PC-9 (cell line): ENCODE measurements around the gene PLA2G1B. TPM values are rescaled to one million over a fixed set of nuclear protein-coding genes. Genes with fewer than 3 reads are reported as not detected.
A peak's percentile ranks its signal among the peaks of the same experiment; 100 is the strongest.

Experiments used
- BruUV-seq: library from RNA; stranded (reverse); fragments of 400-500 nt; replicated peaks from 2 replicates; lab custom pipeline; 2021; lab: Mats Ljungman, UMichigan
- CTCF ChIA-PET: fragments of 300-600 bp; sonication (Branson Sonifier 250); formaldehyde crosslinking; loops from one replicate; lab custom pipeline; 2022; ENCODE audit warnings: antibody characterized with exemption; lab: Charles Lee
- POLR2A ChIA-PET: fragments of 300-600 bp; sonication (Branson Sonifier 250); formaldehyde crosslinking; loops from one replicate; lab custom pipeline; 2022; ENCODE audit warnings: antibody characterized with exemption; ENCODE audit not compliant: unreplicated experiment; lab: Charles Lee
- DNase-seq, 2 experiments: peaks; one replicate each; pipeline versions ENCODE4 v3.0.0 to v3.0.0-alpha.2; 2015 to 2022; ENCODE audit warnings: mixed read lengths in 1 of 2
- H2AFZ ChIP-seq: fragments of 200-600 bp; sonication (generic); 2 replicates; pipeline ENCODE4 v1.8.1; 2017; ENCODE audit warnings: antibody characterized with exemption
- H3F3A ChIP-seq: fragments of 200-600 bp; sonication (generic); 2 replicates; pipeline ENCODE4 v1.8.1; 2017; ENCODE audit warnings: antibody characterized with exemption, mild to moderate bottlenecking, low read depth; ENCODE audit not compliant: insufficient read depth
- H3K27ac ChIP-seq: fragments of 200-600 bp; sonication (generic); 2 replicates; pipeline ENCODE4 v1.6.1; 2016; ENCODE audit warnings: mixed run types
- H3K27me3 ChIP-seq: fragments of 200-600 bp; sonication (generic); 2 replicates; pipeline ENCODE4 v1.6.1; 2016; ENCODE audit warnings: low read depth, mixed run types; ENCODE audit not compliant: insufficient read depth
- H3K36me3 ChIP-seq: fragments of 200-600 bp; sonication (generic); 2 replicates; pipeline ENCODE4 v1.6.1; 2016; ENCODE audit warnings: low read depth, mixed run types
- H3K4me1 ChIP-seq: fragments of 200-600 bp; sonication (generic); replicated peaks from 2 replicates; pipeline ENCODE4 v1.6.1; 2016; ENCODE audit warnings: mixed run types; ENCODE audit not compliant: insufficient read depth
- H3K4me2 ChIP-seq: fragments of 200-600 bp; sonication (generic); 2 replicates; pipeline ENCODE4 v1.6.1; 2017; ENCODE audit warnings: mixed run types
- H3K4me3 ChIP-seq: fragments of 200-600 bp; sonication (generic); 2 replicates; pipeline ENCODE4 v1.6.1; 2016; ENCODE audit warnings: mixed run types
- H3K79me2 ChIP-seq: fragments of 200-600 bp; sonication (generic); 2 replicates; pipeline ENCODE4 v1.6.1; 2017; ENCODE audit warnings: low read depth, mixed run types
- H3K9me2 ChIP-seq: fragments of 200-600 bp; sonication (generic); 2 replicates; pipeline ENCODE4 v1.8.1; 2017; ENCODE audit warnings: mild to moderate bottlenecking; ENCODE audit not compliant: insufficient read depth
- H3K9me3 ChIP-seq: fragments of 200-600 bp; sonication (generic); 2 replicates; pipeline ENCODE4 v1.8.1; 2016; ENCODE audit warnings: low read depth; ENCODE audit not compliant: insufficient read depth
- H4K20me1 ChIP-seq: fragments of 200-600 bp; sonication (generic); 2 replicates; pipeline ENCODE4 v1.8.1; 2017; ENCODE audit not compliant: insufficient read depth
- EZH2 ChIP-seq: fragments of 200-600 bp; sonication (generic); IDR thresholded peaks from 2 replicates; pipeline ENCODE4 v1.8.0; 2017; ENCODE audit warnings: antibody characterized with exemption, low read depth
- intact Hi-C: fragments of 100-400 bp; cut with micrococcal nuclease; formaldehyde crosslinking; loops from one replicate; pipeline ENCODE4 v1.10.0; 2022; ENCODE audit not compliant: unreplicated experiment
- total RNA-seq: library from RNA; stranded (reverse); gene quantifications from 2 replicates; pipeline ENCODE4 v1.2.3, GENCODE V29; 2021
- TF ChIP-seq, protein P1 (sequence below): fragments of 200-600 bp; sonication (generic); conservative IDR thresholded peaks from 2 replicates; pipeline ENCODE4 v1.6.1; 2017; ENCODE audit warnings: mixed run types, antibody characterized with exemption, mild to moderate bottlenecking, moderate library complexity

PLA2G1B gene
- total RNA-seq, 1 experiment from 2014 or later, result not detected

DNA sequence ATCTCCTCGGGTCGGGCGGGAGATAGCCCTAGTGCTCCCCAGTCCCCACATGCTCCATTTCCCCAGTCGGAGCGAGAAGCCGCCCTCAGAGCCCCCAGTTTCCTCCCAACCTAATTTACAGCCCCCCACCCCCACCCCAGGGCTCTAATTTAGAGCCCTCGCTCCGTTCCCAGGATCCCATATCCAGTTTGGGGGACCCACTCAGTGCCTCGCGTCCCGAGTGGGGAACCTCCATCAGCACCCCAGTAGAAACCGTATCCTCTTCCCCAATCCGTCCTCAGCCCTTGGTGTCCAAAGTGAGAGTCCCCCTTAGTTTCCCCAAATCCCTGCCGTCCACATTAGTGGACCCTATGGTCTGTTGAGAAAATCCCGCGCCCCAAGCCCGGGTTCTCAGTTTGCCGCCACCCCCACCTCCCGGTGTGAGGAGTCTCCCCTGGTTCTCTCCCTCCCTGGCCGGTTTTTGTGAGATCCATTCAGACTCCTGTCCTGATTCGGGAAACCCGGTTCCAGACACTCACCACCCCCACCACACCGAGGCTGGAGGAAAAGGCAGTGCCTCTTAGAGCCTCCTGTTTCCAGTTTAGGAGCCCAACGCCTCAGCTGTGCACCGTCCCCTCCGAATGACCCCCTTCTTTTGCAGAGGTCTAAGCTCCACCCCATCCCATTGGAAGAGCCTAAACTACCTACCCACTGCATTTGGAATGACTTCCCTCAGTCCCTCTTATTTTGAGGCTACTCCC lies 42.2 kb upstream of the PLA2G1B start:
- Histone ChIP-seq H3K4me1 (no peaks in the 10 kb centered on the region), H2AFZ (no peak overlapping the region), H3K9me3 (no peaks in the 10 kb centered on the region), H4K20me1 (no peaks in the 10 kb centered on the region), H3K36me3 (no peaks in the 10 kb centered on the region), H3K27ac (no peak overlapping the region), H3K4me2 (peak overlapping the region; percentile 40; the same call in 1 of the 2 replicates), H3K27me3 (peaks cover 43% of the 10 kb centered on the region), H3K4me3 (no peak overlapping the region; the same call in 1 of the 2 replicates), H3K9me2 (no peaks in the 10 kb centered on the region), H3F3A (no peaks in the 10 kb centered on the region), H3K79me2 (no peaks in the 10 kb centered on the region)
- POLR2A ChIA-PET, result no interaction called here
- CTCF ChIA-PET, result no interaction called here
- no TSS peak for BruUV-seq
- intact Hi-C loops, result no loop called here
- DNase-seq, result no peak
- TF ChIP-seq, protein P1, sequence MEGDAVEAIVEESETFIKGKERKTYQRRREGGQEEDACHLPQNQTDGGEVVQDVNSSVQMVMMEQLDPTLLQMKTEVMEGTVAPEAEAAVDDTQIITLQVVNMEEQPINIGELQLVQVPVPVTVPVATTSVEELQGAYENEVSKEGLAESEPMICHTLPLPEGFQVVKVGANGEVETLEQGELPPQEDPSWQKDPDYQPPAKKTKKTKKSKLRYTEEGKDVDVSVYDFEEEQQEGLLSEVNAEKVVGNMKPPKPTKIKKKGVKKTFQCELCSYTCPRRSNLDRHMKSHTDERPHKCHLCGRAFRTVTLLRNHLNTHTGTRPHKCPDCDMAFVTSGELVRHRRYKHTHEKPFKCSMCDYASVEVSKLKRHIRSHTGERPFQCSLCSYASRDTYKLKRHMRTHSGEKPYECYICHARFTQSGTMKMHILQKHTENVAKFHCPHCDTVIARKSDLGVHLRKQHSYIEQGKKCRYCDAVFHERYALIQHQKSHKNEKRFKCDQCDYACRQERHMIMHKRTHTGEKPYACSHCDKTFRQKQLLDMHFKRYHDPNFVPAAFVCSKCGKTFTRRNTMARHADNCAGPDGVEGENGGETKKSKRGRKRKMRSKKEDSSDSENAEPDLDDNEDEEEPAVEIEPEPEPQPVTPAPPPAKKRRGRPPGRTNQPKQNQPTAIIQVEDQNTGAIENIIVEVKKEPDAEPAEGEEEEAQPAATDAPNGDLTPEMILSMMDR, result no peak
- TF ChIP-seq EZH2, result peak; percentile 97

DNA sequence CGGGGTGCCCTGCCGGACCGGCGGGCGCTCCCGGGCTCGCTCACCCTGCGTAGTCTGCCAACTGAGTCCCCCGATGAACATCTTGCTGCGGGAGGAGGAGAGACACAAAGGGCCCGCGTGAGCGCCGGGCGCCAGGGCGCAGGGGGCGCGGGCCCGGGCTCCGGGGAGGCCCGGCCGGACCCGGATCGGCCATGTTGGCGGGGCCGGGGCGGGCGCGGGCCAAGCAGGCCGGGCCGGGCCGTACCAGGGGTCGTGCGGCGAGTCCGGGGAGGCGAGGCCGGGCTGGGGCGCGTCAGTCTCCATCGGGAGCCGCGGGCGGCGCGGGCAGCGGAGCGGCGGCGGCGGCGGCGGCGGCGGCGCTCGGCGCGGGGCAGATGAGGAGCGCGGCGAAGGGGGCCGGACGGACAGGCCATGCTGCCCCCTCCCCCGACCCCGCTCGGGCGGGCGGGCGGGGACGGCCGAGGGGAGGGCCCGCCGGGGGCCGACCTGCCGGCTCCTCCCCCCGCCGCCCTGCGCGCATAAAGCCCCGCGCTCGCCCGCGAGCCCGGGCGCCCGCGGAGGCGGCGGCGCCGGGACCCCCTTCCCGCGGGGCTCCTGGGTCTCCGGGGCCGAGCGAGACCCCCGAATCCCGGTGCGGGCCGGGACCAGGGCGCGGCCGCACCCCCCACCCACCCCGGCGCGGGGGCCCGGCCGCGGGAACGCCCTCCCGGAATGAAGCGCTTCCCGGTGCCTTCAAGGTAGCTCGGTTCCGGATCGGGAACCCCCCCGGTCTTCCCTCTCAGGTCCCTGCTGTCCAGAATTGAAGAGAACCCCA lies 41.4 kb upstream of the PLA2G1B start, which contains the start of gene MSI1:
TSS of gene MSI1 (minus strand) at position 376 of the 814 bp plus-strand sequence. CDS start at position 303, 73 bp downstream.
- ChIA-PET POLR2A (no interaction called here), CTCF (interaction anchor here (0.6 kb wide), 1 partner anchor 10 kb away, joined by 5 read pairs; no protein-coding TSS in a partner anchor)
- Histone ChIP-seq H3K4me2 (peak within 1 kb of the TSS; percentile 40; the same call in 1 of the 2 replicates), H3K79me2 (no peaks in the 10 kb centered on the region), H3K4me3 (no peak within 1 kb of the TSS; the same call in 1 of the 2 replicates), H3K9me3 (no peaks in the 10 kb centered on the region), H3F3A (no peaks in the 10 kb centered on the region), H3K27me3 (peaks cover 43% of the 10 kb centered on the region), H4K20me1 (no peaks in the 10 kb centered on the region), H3K36me3 (no peaks in the 10 kb centered on the region), H3K9me2 (no peaks in the 10 kb centered on the region), H2AFZ (no peak within 1 kb of the TSS), H3K27ac (no peak within 1 kb of the TSS), H3K4me1 (no peaks in the 10 kb centered on the region)
- intact Hi-C loops, result no loop called here
- peak in 1 of 2 experiments; percentile 9 for DNase-seq
- TF ChIP-seq EZH2, result no peak
- TF ChIP-seq, protein P1, result no peak
- no TSS peak for BruUV-seq

- DNase-seq, result no peak
- BruUV-seq, result no TSS peak
- H3K36me3 ChIP-seq, result no peaks in the 10 kb centered on the region
- no peak overlapping the region for H3K27ac ChIP-seq
- no peak overlapping the region for H3K4me2 ChIP-seq
- no peaks in the 10 kb centered on the region for H3K79me2 ChIP-seq
- H3K27me3 ChIP-seq, result peaks cover 43% of the 10 kb centered on the region
- ChIA-PET POLR2A (no interaction called here), CTCF (interaction anchor here (0.6 kb wide), 1 partner anchor 9 kb away, joined by 5 read pairs; no protein-coding TSS in a partner anchor)
- no peaks in the 10 kb centered on the region for H4K20me1 ChIP-seq
- H3K4me1 ChIP-seq, result no peaks in the 10 kb centered on the region
- no peaks in the 10 kb centered on the region for H3F3A ChIP-seq
- TF ChIP-seq EZH2, result no peak
- TF ChIP-seq, protein P1, result no peak
- no peaks in the 10 kb centered on the region for H3K9me2 ChIP-seq
- H3K9me3 ChIP-seq, result no peaks in the 10 kb centered on the region
- no peak overlapping the region for H3K4me3 ChIP-seq
- intact Hi-C loops, result no loop called here
- no peak overlapping the region for H2AFZ ChIP-seq
Measured at GRCh38 chr12:120367924-120368788, 40.6 kb upstream of the PLA2G1B start.
